Fibroblast of villous mesenchyme (primary cell): ENCODE results near the gene STK32B. TPM values are rescaled to one million over a fixed set of nuclear protein-coding genes. Genes with fewer than 3 reads are reported as not detected.
"Not testable (repeated sequence)": the region's sequence is repeated elsewhere in the genome, so short reads cannot be mapped to it uniquely, and the experiment has no call there.

Source experiments
- DNase-seq: peaks from one replicate; pipeline ENCODE4 v3.0.0-alpha.2; 2010; ENCODE audit warnings: low read depth
- H3K4me3 ChIP-seq: 2 replicates; pipeline ENCODE4 v1.5.1; 2011; ENCODE audit warnings: low read depth, mild to moderate bottlenecking, low read length
- total RNA-seq: library from RNA; depleted of rRNA; stranded (reverse); fragments of >200 nt; gene quantifications from 2 replicates; pipeline ENCODE4 v1.2.3, GENCODE V29; 2012
- TF ChIP-seq, protein P1 (sequence below): IDR thresholded peaks from 2 replicates; pipeline ENCODE4 v1.5.1; 2012; ENCODE audit warnings: low read depth, mild to moderate bottlenecking, low read length; ENCODE audit not compliant: insufficient read depth

The STK32B gene
- total RNA-seq, 1 donor: 2.6 TPM

DNA sequence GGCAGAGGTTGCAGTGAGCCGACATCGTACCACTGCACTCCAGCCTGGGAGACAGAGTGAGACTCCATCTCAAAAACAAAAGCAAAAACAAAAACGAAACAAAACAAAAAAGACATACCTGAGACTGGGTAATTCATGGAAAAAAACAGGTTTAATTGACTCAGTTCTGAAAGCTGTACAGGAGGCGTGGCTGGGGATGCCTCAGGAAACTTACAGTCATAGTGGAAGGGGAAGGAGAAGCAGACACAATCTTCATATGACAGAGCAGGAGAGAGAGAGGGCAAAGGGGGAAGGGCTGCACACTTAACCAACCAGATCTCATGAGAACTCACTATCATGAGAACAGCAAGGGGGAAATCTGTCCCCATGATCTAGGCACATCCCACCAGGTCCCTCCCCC, 229.5 kb downstream of the STK32B start:
- TF ChIP-seq, protein P1, sequence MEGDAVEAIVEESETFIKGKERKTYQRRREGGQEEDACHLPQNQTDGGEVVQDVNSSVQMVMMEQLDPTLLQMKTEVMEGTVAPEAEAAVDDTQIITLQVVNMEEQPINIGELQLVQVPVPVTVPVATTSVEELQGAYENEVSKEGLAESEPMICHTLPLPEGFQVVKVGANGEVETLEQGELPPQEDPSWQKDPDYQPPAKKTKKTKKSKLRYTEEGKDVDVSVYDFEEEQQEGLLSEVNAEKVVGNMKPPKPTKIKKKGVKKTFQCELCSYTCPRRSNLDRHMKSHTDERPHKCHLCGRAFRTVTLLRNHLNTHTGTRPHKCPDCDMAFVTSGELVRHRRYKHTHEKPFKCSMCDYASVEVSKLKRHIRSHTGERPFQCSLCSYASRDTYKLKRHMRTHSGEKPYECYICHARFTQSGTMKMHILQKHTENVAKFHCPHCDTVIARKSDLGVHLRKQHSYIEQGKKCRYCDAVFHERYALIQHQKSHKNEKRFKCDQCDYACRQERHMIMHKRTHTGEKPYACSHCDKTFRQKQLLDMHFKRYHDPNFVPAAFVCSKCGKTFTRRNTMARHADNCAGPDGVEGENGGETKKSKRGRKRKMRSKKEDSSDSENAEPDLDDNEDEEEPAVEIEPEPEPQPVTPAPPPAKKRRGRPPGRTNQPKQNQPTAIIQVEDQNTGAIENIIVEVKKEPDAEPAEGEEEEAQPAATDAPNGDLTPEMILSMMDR: no peak
- DNase-seq: no peak
- no peak overlapping the region for H3K4me3 ChIP-seq

DNA sequence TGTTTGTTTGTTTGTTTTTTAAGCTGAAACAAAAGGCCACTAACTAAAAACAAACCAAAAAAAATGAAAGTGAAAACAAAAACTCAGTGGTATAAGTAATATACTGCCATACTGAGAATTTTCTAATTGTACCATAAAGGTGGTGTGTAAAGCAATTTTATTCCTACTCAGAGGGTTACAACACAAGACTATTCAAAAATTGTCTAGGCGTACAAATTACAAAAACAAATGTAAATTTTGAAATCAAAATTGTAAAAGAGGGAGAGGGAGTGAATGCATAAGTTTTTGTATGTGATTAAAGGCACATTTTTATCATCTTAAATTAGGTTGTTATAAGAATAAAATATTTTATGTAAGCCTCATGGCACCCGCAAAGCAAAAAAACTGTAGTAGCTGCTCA, 232.6 kb downstream of the STK32B start:
- DNase-seq: no peak
- TF ChIP-seq, protein P1: no peak
- H3K4me3 ChIP-seq: no peak overlapping the region

DNA sequence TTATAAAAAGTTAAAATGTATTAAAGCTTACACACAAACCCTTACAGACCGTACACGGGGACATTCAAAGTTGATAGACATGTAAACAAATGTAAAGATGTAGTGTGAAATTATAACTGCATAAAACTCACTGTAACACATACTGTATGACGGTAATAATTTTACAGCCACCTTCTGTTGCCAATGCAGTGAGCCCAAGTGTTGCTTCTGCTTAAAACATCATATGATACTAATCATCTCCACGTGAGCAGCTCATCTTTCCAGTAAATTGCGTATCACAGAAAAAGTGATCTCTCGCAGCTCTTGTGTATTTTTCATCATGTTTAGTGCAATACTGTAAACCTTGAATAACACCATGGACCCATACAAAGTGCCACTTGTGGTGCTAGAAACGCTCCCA, 233.2 kb downstream of the STK32B start:
- DNase-seq: no peak
- TF ChIP-seq, protein P1: no peak
- H3K4me3 ChIP-seq: no peak overlapping the region

DNA sequence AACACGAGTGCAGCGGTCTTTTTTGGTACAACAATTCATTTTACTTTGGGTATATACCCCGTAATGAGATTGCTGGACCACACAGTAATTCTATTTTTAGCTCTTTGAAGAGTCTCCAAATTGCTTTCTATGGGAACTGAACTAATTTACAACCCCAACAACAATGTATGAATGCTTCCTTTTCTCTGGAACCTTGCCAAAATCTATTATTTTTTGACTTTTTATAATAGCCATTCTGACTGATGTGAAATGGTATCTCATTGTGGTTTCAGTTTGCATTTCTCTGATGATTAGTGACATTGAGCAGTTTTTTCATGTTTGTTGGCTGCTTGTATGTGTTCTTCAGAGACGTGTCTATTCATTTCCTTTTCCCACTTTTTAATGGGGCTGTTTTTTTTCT, 240.8 kb downstream of the STK32B start:
- TF ChIP-seq, protein P1: no peak
- no peak for DNase-seq
- H3K4me3 ChIP-seq: no peak overlapping the region

DNA sequence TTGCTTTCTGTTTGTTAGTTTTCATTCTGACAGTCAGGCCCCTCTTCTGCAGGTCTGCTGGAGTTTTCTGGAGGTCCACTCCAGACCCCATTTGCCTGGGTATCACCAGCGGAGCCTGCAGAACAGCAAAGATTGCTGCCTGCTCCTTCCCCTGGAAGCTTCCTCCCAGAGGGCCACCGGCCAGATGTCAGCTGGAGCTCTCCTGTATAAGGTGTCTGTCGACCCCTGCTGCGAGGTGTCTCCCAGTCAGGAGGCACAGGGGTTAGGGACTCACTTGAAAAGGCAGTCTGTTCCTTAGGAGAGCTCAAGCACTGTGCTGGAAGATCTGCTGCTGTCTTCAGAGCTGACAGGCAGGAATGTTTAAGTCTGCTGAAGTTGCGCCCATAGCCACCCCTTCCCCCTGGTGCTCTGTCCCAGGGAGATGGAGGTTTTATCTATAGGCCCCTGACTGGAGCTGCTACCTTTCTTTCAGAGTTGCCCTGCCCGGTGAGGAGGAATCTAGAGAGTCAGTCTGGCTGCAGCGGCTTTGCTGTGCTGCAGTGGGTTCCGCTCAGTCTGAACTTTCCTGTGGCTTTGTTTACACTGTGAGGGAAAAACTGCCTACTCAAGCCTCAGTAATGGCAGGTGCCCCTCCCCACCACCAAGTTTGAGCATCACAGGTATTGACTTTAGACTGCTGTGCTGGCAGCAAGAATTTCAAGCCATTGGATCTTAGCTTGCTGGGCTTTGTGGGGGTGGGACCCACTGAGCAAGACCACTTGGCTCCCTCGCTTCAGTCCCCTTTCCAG, 246.9 kb downstream of the STK32B start:
- not testable (repeated sequence) for DNase-seq, H3K4me3 ChIP-seq

DNA sequence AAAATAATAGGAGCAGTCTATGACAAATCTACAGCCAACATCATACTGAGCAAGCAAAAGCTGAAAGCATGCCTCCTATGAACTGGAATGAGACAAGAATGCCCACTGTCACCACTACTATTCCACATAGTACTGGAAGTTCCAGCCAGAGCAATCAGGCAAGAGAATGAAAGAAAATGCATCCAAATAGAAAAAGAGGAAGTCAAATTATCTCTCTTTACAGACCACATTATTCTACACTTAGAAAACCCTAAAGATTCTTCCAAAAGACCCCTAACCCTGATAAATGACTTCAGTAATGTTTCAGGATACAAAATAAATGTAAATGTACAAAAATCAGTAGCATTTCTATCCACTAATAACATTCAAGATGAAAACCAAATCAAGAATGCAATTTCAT, 249.0 kb downstream of the STK32B start:
- TF ChIP-seq, protein P1: no peak
- DNase-seq: no peak
- H3K4me3 ChIP-seq: no peak overlapping the region

DNA sequence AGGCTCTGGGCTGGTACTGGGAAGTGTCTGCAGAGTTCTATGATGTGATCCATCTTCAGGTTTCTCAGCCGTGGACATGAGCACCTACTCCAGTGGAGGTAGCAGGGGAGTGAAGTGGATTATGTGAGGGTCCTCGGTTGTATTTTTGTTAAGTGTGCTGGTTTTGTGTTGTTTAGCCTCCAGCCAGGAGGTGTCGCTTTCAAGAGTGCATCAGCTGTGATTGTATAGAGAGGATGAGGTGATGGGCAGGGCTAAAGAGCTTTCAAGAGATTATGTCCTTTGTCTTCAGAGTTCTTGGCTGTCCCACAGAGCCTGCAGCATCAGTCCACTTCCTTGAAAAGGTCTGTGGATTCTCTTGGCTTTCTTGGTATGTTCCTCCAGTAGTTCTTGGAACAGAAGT, 256.6 kb downstream of the STK32B start:
- no peak overlapping the region for H3K4me3 ChIP-seq
- DNase-seq: no peak
- TF ChIP-seq, protein P1: no peak
